ENCODE results near the gene RPS3.
A peak's percentile ranks its signal among the peaks of the same experiment; 100 is the strongest.

The RPS3 gene

GRCh38 chr11:75426720-75427086 lies 27.4 kb downstream of the RPS3 start:
- H3K4me1 ChIP-seq (ENCODE audit: control insufficient read depth, insufficient read depth, low read length): no peaks in the 10 kb centered on the region
- H3K27ac ChIP-seq (ENCODE audit: low read depth, low read length): no peak overlapping the region

GRCh38 chr11:75427181-75427580 lies 27.9 kb downstream of the RPS3 start:
- H3K36me3 ChIP-seq (ENCODE audit: control insufficient read depth, insufficient read depth, low read length): no peaks in the 10 kb centered on the region
- peaks cover 27% of the 10 kb centered on the region for H3K27me3 ChIP-seq (ENCODE audit: control insufficient read depth, insufficient read depth, low read length)
- H3K9ac ChIP-seq (ENCODE audit: low read length): no peak overlapping the region
- H3K4me3 ChIP-seq (ENCODE audit: low read length): no peak overlapping the region
- H3K27ac ChIP-seq (ENCODE audit: low read depth, low read length): no peak overlapping the region
- no peaks in the 10 kb centered on the region for H3K4me1 ChIP-seq (ENCODE audit: control insufficient read depth, insufficient read depth, low read length)

More at GRCh38 chr11:75426720-75427086, 27.4 kb downstream of the RPS3 start:
- H3K9ac ChIP-seq (ENCODE audit: low read length): no peak overlapping the region
- no peaks in the 10 kb centered on the region for H3K36me3 ChIP-seq (ENCODE audit: control insufficient read depth, insufficient read depth, low read length)
- peaks cover 23% of the 10 kb centered on the region for H3K27me3 ChIP-seq (ENCODE audit: control insufficient read depth, insufficient read depth, low read length)
- no peak overlapping the region for H3K4me3 ChIP-seq (ENCODE audit: low read length)

DNA sequence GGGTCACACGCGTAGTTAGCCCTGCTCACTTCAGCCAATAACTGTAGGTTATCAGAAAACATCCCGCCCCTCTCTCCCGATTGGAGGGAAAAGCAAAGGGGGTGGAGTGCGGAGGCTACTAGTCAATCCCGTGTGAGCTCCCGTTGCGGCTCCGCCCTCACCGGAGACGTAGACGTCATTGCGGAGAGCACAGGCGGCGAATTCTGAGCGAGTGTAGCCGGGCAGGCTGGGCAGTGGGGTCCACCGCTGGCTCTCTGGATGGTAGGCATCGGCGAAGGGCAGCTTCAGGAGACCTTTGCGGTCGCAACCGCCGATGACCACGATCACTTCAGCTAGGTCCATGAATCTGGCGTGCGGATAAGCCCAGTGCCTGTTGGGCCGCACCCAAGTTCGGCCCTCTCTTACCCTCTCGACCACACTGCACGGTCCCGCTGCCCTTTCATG lies 29.0 kb downstream of the RPS3 start:
- peaks cover 38% of the 10 kb centered on the region for H3K27me3 ChIP-seq (ENCODE audit: control insufficient read depth, insufficient read depth, low read length)
- H3K4me1 ChIP-seq (ENCODE audit: control insufficient read depth, insufficient read depth, low read length): no peaks in the 10 kb centered on the region
- H3K4me3 ChIP-seq (ENCODE audit: low read length): peak overlapping the region; percentile 65
- no peak overlapping the region for H3K27ac ChIP-seq (ENCODE audit: low read depth, low read length)
- no peaks in the 10 kb centered on the region for H3K36me3 ChIP-seq (ENCODE audit: control insufficient read depth, insufficient read depth, low read length)
- no peak overlapping the region for H3K9ac ChIP-seq (ENCODE audit: low read length)

GRCh38 chr11:75428989-75429640 lies 29.8 kb downstream of the RPS3 start:
- Histone ChIP-seq H3K36me3 (ENCODE audit: control insufficient read depth, insufficient read depth, low read length) (no peaks in the 10 kb centered on the region), H3K4me3 (ENCODE audit: low read length) (no peak overlapping the region), H3K27me3 (ENCODE audit: control insufficient read depth, insufficient read depth, low read length) (peaks cover 39% of the 10 kb centered on the region), H3K27ac (ENCODE audit: low read depth, low read length) (no peak overlapping the region), H3K9ac (ENCODE audit: low read length) (no peak overlapping the region), H3K4me1 (ENCODE audit: control insufficient read depth, insufficient read depth, low read length) (no peaks in the 10 kb centered on the region)

DNA sequence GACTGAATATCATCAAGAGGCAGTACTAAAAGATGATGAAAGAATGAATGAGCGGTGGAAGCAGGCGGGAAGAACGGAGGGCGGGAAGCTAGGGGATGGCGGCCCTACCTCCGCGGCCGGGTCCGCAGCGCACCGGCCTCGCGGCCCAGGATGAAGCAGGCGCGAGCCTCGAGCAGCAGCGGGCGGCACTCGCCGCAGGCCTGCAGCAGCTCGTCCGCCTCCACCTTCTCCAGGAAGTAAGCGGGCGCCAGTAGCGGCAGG lies 30.3 kb downstream of the RPS3 start:
- Histone ChIP-seq H3K27ac (ENCODE audit: low read depth, low read length) (no peak overlapping the region), H3K4me3 (ENCODE audit: low read length) (peak overlapping the region; percentile 43), H3K9ac (ENCODE audit: low read length) (no peak overlapping the region), H3K4me1 (ENCODE audit: control insufficient read depth, insufficient read depth, low read length) (no peaks in the 10 kb centered on the region), H3K36me3 (ENCODE audit: control insufficient read depth, insufficient read depth, low read length) (no peaks in the 10 kb centered on the region), H3K27me3 (ENCODE audit: control insufficient read depth, insufficient read depth, low read length) (peaks cover 39% of the 10 kb centered on the region)

DNA sequence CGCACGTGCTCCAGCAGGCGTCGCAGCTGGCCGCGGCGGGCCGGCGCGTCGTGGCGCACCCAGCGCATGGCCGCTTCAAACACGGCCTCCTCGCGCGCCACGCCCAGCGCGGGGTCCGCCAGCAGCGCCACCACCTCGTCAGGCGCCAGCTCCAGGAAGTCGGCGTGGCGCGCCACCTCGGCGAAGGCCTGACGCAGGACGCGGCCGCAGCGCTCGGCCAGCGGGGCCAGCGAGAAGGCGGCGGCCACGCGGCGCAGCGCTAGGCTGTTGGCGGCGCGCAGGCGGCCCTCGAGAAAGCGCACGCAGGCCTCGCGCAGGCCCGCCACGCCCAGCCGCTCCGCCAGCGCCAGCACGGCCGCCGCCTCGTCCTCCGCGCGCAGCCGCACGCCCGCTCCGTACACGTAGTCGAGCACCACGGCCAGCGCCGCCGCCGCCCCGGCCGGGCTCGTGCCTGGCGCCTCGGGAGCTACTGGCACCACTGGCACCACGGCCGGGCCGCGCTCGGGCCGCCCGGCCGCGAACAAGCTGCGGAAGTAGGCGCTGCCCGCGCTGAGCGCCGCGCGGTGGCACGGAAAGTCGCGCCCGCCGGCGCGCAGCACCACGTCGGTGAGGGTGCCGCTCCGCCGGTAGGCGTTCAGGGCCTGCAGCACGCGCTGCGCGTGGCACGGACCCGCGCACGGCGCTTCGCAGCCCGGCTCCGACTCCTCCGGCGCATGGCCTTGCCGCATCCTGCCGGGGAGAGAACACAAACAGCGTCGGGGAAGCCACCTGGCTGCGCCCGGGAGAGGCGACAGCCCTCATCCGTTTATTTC lies 30.8 kb downstream of the RPS3 start:
- Histone ChIP-seq H3K27me3 (ENCODE audit: control insufficient read depth, insufficient read depth, low read length) (peaks cover 39% of the 10 kb centered on the region), H3K4me3 (ENCODE audit: low read length) (peak overlapping the region; percentile 67)

GRCh38 chr11:75430714-75431532 lies 31.6 kb downstream of the RPS3 start:
- no peak overlapping the region for H3K27ac ChIP-seq (ENCODE audit: low read depth, low read length)
- H3K4me3 ChIP-seq (ENCODE audit: low read length): peak overlapping the region; percentile 67
- no peaks in the 10 kb centered on the region for H3K4me1 ChIP-seq (ENCODE audit: control insufficient read depth, insufficient read depth, low read length)
- no peaks in the 10 kb centered on the region for H3K36me3 ChIP-seq (ENCODE audit: control insufficient read depth, insufficient read depth, low read length)
- H3K27me3 ChIP-seq (ENCODE audit: control insufficient read depth, insufficient read depth, low read length): peaks cover 39% of the 10 kb centered on the region
- no peak overlapping the region for H3K9ac ChIP-seq (ENCODE audit: low read length)

More for the DNA sequence above, 30.8 kb downstream of the RPS3 start:
- Histone ChIP-seq H3K36me3 (ENCODE audit: control insufficient read depth, insufficient read depth, low read length) (no peaks in the 10 kb centered on the region), H3K4me1 (ENCODE audit: control insufficient read depth, insufficient read depth, low read length) (no peaks in the 10 kb centered on the region), H3K27ac (ENCODE audit: low read depth, low read length) (no peak overlapping the region), H3K9ac (ENCODE audit: low read length) (no peak overlapping the region)

DNA sequence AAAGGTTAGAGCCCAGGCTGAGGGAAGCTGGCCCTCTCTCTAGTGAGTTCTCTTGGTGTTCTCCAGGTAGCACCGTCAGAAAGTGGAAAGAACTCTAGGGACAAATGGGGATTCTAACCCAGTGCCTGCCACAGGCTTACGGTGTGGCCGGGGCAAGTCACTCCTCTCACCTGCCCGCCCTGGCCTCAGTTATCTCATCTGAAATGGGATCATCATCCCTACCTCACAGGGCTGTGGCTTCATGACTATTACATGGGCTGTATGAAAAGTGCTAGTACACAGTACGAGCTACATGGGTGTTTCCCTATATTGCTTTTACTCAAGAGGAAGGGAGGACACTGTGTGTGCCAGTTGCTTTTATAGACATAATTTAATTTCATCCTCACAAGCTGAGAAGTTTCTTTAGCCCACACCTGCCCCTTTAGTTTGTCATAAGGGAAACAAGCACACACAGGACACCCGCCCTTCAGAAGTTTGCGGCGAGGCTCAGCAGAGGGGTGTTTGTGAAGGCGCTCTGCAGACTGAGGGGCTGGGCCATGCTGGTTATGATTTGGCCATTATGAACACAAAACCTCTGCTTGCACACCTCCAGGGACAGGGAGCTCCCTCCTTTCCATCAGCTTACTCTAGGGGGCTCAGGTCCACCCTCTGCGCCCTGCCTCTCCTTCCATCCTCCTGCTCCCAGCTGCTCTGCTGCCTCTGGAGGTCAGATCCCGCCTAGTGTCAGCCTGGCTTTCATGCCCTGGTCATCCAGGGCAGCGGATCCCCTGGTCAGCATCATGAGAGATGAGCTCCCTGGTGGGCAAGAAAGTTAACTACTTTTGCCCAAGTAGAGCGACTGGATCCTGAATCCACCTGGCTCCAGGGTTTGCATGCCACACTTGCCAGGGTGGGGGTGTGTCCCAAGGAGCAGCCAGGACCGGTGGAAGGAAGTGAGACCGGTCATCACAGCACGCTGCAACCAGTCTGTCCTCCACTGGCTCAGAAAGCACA lies 32.5 kb downstream of the RPS3 start:
- Histone ChIP-seq H3K4me3 (ENCODE audit: low read length) (no peak overlapping the region), H3K27me3 (ENCODE audit: control insufficient read depth, insufficient read depth, low read length) (peaks cover 39% of the 10 kb centered on the region), H3K9ac (ENCODE audit: low read length) (no peak overlapping the region), H3K27ac (ENCODE audit: low read depth, low read length) (no peak overlapping the region), H3K36me3 (ENCODE audit: control insufficient read depth, insufficient read depth, low read length) (no peaks in the 10 kb centered on the region), H3K4me1 (ENCODE audit: control insufficient read depth, insufficient read depth, low read length) (no peaks in the 10 kb centered on the region)

- no peak within 1 kb of the TSS for H3K9ac ChIP-seq (ENCODE audit: low read length)
- H3K36me3 ChIP-seq (ENCODE audit: control insufficient read depth, insufficient read depth, low read length): no peaks in the 10 kb centered on the region
- H3K4me3 ChIP-seq (ENCODE audit: low read length): no peak within 1 kb of the TSS
- H3K27ac ChIP-seq (ENCODE audit: low read depth, low read length): no peak within 1 kb of the TSS
- no peaks in the 10 kb centered on the region for H3K4me1 ChIP-seq (ENCODE audit: control insufficient read depth, insufficient read depth, low read length)
- H3K27me3 ChIP-seq (ENCODE audit: control insufficient read depth, insufficient read depth, low read length): peaks cover 39% of the 10 kb centered on the region
Observed at GRCh38 chr11:75432911-75433321, 33.6 kb downstream of the RPS3 start, which contains the start of gene KLHL35. Gene KLHL35, minus strand, starts transcription at chr11:75433203. Its CDS starts 2,574 bp downstream, at chr11:75430629.

DNA sequence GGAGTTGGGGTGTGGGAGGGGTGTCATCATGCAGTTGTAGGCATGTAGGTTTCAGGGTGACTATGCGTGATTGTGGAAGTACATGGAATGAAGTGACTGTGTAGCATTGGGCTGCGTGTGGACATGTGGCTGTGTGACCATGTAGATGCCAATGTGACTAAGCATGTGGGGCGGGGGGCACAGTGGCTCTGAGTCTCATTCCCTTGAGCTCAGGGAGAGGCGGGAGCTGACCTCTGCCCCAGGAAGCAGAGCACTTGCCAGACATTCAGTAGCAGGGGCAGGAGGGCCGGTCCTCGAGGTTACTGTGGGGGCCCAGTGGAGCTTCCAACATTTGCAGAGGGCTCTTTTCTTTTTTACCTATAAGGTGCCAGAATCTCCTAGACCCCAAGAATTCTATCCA lies 34.1 kb downstream of the RPS3 start:
- H3K4me1 ChIP-seq (ENCODE audit: control insufficient read depth, insufficient read depth, low read length): no peaks in the 10 kb centered on the region
- H3K27ac ChIP-seq (ENCODE audit: low read depth, low read length): no peak overlapping the region
- peaks cover 39% of the 10 kb centered on the region for H3K27me3 ChIP-seq (ENCODE audit: control insufficient read depth, insufficient read depth, low read length)
- no peak overlapping the region for H3K9ac ChIP-seq (ENCODE audit: low read length)
- H3K36me3 ChIP-seq (ENCODE audit: control insufficient read depth, insufficient read depth, low read length): no peaks in the 10 kb centered on the region
- no peak overlapping the region for H3K4me3 ChIP-seq (ENCODE audit: low read length)

- Histone ChIP-seq H3K27me3 (ENCODE audit: control insufficient read depth, insufficient read depth, low read length) (peaks cover 37% of the 10 kb centered on the region), H3K27ac (ENCODE audit: low read depth, low read length) (no peak overlapping the region), H3K36me3 (ENCODE audit: control insufficient read depth, insufficient read depth, low read length) (no peaks in the 10 kb centered on the region), H3K4me3 (ENCODE audit: low read length) (no peak overlapping the region), H3K9ac (ENCODE audit: low read length) (no peak overlapping the region), H3K4me1 (ENCODE audit: control insufficient read depth, insufficient read depth, low read length) (no peaks in the 10 kb centered on the region)
Observed at GRCh38 chr11:75434051-75434450, 34.7 kb downstream of the RPS3 start.

Measured in rectal smooth muscle tissue (tissue), 1 donor.